Esophagus muscularis mucosa (tissue), 4 donors: ENCODE measurements around the gene SFR1. TPM values are rescaled to one million over a fixed set of nuclear protein-coding genes. Genes with fewer than 3 reads are reported as not detected.
A peak's percentile ranks its signal among the peaks of the same experiment; 100 is the strongest.

Experiments used
- DNase-seq: peaks from one replicate; pipeline ENCODE4 v3.0.0-alpha.2; 2017; ENCODE audit errors: extremely low spot score
- H3K27ac ChIP-seq, 4 donors: fragments of 200-600 bp; sonication (generic); replicated peaks in 1 of 4; 1 replicate in 3 of 4; 2 replicates in 1 of 4; pipeline ENCODE4 v1.5.1; 2016 to 2019; ENCODE audit warnings: mild to moderate bottlenecking in 1 of 4
- H3K27me3 ChIP-seq, 4 donors: fragments of 200-600 bp; sonication (generic); one replicate each; pipeline versions ENCODE4 v1.5.1 to v1.6.0; 2016 to 2019
- H3K36me3 ChIP-seq, 4 donors: fragments of 200-600 bp; sonication (generic); one replicate each; pipeline ENCODE4 v1.5.1; 2016 to 2019
- H3K4me1 ChIP-seq, 4 donors: fragments of 200-600 bp; sonication (generic); one replicate each; pipeline ENCODE4 v1.5.1; 2016 to 2019
- H3K4me3 ChIP-seq, 4 donors: fragments of 200-600 bp; sonication (generic); 1 replicate in 2 of 4; 2 replicates in 2 of 4; pipeline ENCODE4 v1.5.1; 2016 to 2019; ENCODE audit warnings: mild to moderate bottlenecking in 4 of 4, moderate library complexity in 1 of 4
- H3K9me3 ChIP-seq, 4 donors: fragments of 200-600 bp; sonication (generic); 1 replicate in 3 of 4; 2 replicates in 1 of 4; pipeline ENCODE4 v1.5.1; 2016 to 2019
- CTCF ChIP-seq, 3 experiments: fragments of 200-600 bp in 2 of 3; fragments of 450-650 bp in 1 of 3; sonication (generic) in 2 of 3; IDR thresholded peaks; one replicate each; pipeline ENCODE4 v1.5.1; 2017 to 2019; ENCODE audit warnings: antibody characterized with exemption in 3 of 3, mild to moderate bottlenecking in 2 of 3, moderate library complexity in 1 of 3
- EP300 ChIP-seq: sonication (generic); formaldehyde crosslinking; IDR thresholded peaks from one replicate; pipeline ENCODE4 v1.6.1; 2017; ENCODE audit warnings: antibody characterized with exemption
- POLR2A ChIP-seq: fragments of 450-650 bp; IDR thresholded peaks from one replicate; pipeline ENCODE4 v1.6.1; 2017; ENCODE audit warnings: antibody characterized with exemption, moderate library complexity, mild to moderate bottlenecking, low read depth
- POLR2AphosphoS5 ChIP-seq, 2 donors: sonication (generic); formaldehyde crosslinking; IDR thresholded peaks; one replicate each; pipeline ENCODE4 v1.6.1; 2017; ENCODE audit warnings: antibody characterized with exemption in 2 of 2
- WGBS: methylation state at CpG from one replicate; pipeline ENCODE4 v1.1.5; 2018; 5-methylcytosine and 5-hydroxymethylcytosine counted together
- intact Hi-C: fragments of 100-400 bp; cut with DNase I; formaldehyde crosslinking; loops from one replicate; pipeline ENCODE4 v1.15.1; 2023
- total RNA-seq, 4 donors: library from RNA; depleted of rRNA; stranded (reverse); fragments of >200 nt; gene quantifications; one replicate each; pipeline versions ENCODE4 v1.1.0 to v1.2.1, GENCODE V29; 2016

The SFR1 gene
- total RNA-seq, 4 donors from 2014 or later = 4.9 to 9.1 (median 7.8) TPM

- DNase-seq = peak; percentile 45
- Histone ChIP-seq H3K36me3 (no peaks in the 10 kb centered on the region), H3K9me3 (no peaks in the 10 kb centered on the region), H3K27ac (no peak within 1 kb of the TSS), H3K4me3 (no peak within 1 kb of the TSS), H3K27me3 (no peaks in the 10 kb centered on the region), H3K4me1 (no peaks in the 10 kb centered on the region)
- no peak for TF ChIP-seq EP300
- no peak for TF ChIP-seq POLR2AphosphoS5 (IDR thresholded peaks at IDR 0.05)
- no peak for TF ChIP-seq POLR2A
- TF ChIP-seq CTCF (IDR thresholded peaks at IDR 0.05) = no peak
- intact Hi-C loops = no loop called here
- WGBS = 81% methylated on average over 3 of the region's 3 CpGs
These were observed 36.1 kb upstream of the SFR1 start, which contains the start of gene COL17A1 for GRCh38 chr10:104085801-104086400. TSS of gene COL17A1 (minus strand) at chr10:104085880. CDS start at chr10:104080673, 5,207 bp downstream.

DNA sequence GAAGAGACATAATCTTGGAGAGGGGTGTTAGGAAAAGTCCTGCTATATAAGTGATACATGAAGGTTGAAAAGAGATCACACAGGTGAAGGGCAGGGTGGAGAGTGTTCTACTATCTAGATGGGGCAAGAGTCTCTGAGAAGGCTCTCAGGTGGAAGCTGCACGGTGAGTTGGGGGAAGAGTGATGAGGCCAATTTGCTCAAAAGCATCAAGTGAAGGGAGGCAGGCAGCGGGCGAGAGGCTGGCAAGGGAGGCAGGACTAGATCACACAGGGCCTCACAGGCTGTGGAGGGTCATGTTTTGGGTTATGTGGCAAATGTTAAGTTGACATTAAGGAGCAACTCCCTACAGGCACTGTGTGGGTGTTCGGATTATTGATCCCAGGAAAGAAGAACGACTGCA, 33.7 kb upstream of the SFR1 start:
- intact Hi-C loops = no loop called here
- no peaks in the 10 kb centered on the region for H3K27me3 ChIP-seq
- H3K9me3 ChIP-seq = no peaks in the 10 kb centered on the region
- no peaks in the 10 kb centered on the region for H3K36me3 ChIP-seq
- H3K4me1 ChIP-seq = no peaks in the 10 kb centered on the region
- H3K4me3 ChIP-seq = no peak overlapping the region
- no peak for TF ChIP-seq EP300
- no peak for TF ChIP-seq CTCF (IDR thresholded peaks at IDR 0.05)
- no peak for TF ChIP-seq POLR2A
- no peak for TF ChIP-seq POLR2AphosphoS5 (IDR thresholded peaks at IDR 0.05)
- WGBS = 91% methylated on average over 5 of the region's 5 CpGs
- no peak overlapping the region for H3K27ac ChIP-seq
- DNase-seq = peak; percentile 70

- Histone ChIP-seq H3K27me3 (no peaks in the 10 kb centered on the region), H3K4me3 (no peak overlapping the region), H3K9me3 (no peaks in the 10 kb centered on the region), H3K4me1 (no peaks in the 10 kb centered on the region), H3K36me3 (no peaks in the 10 kb centered on the region), H3K27ac (no peak overlapping the region)
- no peak for DNase-seq
- TF ChIP-seq CTCF (IDR thresholded peaks at IDR 0.05) (no peak), EP300 (no peak), POLR2AphosphoS5 (IDR thresholded peaks at IDR 0.05) (no peak), POLR2A (no peak)
- intact Hi-C loops = no loop called here
- WGBS = 67% methylated on average over 3 of the region's 3 CpGs
These were observed 32.4 kb upstream of the SFR1 start for GRCh38 chr10:104089621-104090020.

DNA sequence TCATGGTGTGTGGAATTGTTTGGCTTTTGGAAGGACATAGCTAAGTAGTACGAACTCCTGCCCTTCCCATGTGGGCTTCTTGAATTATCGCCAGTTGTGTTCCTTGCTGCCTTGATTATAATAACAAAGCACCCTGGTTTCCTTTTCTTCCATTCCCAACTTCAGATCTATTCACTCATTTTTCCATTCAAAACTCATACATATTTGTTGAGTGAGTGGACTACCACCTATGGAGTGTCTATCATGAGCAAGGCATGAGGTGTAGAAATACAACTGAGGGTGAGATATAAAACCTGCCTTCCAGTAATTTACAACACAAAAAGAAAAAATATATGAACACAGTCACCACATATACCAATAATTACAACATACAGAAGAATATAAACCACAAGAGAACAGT, 31.4 kb upstream of the SFR1 start:
- 72% methylated on average over 2 of the region's 2 CpGs for WGBS
- Histone ChIP-seq H3K4me1 (no peaks in the 10 kb centered on the region), H3K36me3 (no peaks in the 10 kb centered on the region), H3K27ac (no peak overlapping the region), H3K27me3 (no peaks in the 10 kb centered on the region), H3K4me3 (no peak overlapping the region), H3K9me3 (no peaks in the 10 kb centered on the region)
- intact Hi-C loops = no loop called here
- DNase-seq = no peak
- TF ChIP-seq POLR2AphosphoS5 (IDR thresholded peaks at IDR 0.05) (no peak), POLR2A (no peak), EP300 (no peak)

DNA sequence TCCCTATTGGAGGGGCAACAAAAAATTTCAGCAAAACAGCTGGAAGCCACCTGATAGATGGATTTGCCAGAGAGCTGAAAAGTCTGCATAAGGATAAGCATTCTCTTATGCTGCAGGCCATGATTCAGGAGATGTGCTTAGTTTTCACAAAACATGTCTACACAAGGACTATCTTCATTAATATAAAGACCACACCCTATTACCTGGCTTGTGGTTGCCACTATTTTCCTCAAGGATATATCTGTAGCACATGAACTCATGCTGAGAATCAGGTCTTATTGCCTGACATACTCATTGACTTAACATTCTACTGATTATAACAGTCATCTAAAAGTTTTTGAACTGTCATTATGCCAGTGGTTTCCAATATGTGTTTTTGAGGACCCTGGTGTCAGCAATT, 29.2 kb upstream of the SFR1 start:
- no peaks in the 10 kb centered on the region for H3K36me3 ChIP-seq
- DNase-seq = no peak
- intact Hi-C loops = no loop called here
- no peaks in the 10 kb centered on the region for H3K4me1 ChIP-seq
- peaks cover 0 to 7% (median 0%) of the 10 kb centered on the region in 4 donors for H3K9me3 ChIP-seq
- no peak overlapping the region for H3K27ac ChIP-seq
- no peak for TF ChIP-seq EP300
- TF ChIP-seq POLR2A = no peak
- TF ChIP-seq POLR2AphosphoS5 (IDR thresholded peaks at IDR 0.05) = no peak
- no peak for TF ChIP-seq CTCF (IDR thresholded peaks at IDR 0.05)
- H3K27me3 ChIP-seq = no peaks in the 10 kb centered on the region
- H3K4me3 ChIP-seq = no peak overlapping the region
